ENCODE results near the gene FAM13A.

DNA sequence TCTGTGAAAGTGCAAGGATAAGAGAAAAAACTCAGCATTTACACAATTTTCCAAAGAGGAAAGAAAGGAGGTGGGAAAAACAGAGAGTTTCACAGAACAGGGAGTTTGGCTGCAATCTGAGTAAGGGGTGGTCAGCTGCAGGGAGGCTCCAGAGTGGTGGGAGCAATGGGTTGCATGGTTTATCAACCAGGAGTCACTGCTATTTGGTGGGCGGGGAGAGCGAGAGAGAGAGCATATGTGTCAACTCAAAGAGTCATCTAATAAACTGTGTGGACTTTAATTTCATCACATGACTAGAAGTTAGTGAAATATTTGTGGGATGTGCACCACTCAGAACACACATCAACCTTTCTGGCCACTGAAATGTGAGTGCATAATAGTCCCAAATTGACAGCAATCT is 94.6 kb downstream of the FAM13A start:
- TF ChIP-seq, protein P1, sequence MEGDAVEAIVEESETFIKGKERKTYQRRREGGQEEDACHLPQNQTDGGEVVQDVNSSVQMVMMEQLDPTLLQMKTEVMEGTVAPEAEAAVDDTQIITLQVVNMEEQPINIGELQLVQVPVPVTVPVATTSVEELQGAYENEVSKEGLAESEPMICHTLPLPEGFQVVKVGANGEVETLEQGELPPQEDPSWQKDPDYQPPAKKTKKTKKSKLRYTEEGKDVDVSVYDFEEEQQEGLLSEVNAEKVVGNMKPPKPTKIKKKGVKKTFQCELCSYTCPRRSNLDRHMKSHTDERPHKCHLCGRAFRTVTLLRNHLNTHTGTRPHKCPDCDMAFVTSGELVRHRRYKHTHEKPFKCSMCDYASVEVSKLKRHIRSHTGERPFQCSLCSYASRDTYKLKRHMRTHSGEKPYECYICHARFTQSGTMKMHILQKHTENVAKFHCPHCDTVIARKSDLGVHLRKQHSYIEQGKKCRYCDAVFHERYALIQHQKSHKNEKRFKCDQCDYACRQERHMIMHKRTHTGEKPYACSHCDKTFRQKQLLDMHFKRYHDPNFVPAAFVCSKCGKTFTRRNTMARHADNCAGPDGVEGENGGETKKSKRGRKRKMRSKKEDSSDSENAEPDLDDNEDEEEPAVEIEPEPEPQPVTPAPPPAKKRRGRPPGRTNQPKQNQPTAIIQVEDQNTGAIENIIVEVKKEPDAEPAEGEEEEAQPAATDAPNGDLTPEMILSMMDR (IDR thresholded peaks at IDR 0.05): no peak
- TF ChIP-seq POLR2A (IDR thresholded peaks at IDR 0.05): no peak
